HCT116 (cell line): Measurements from ENCODE around the gene CRACR2A. TPM values are rescaled to one million over a fixed set of nuclear protein-coding genes. Genes with fewer than 3 reads are reported as not detected.

Source experiments
- ATAC-seq: fragments of 200-7000 bp; cut with Tn5 transposase; 2 replicates; pipeline ENCODE4 v1.9.1; 2020; ENCODE audit warnings: mild to moderate bottlenecking, moderate library complexity
- BruUV-seq: library from RNA; stranded (reverse); fragments of 400-500 nt; replicated peaks from 2 replicates; lab custom pipeline; 2021; lab: Mats Ljungman, UMichigan
- CTCF ChIA-PET: fragments of 300-600 bp; sonication (Branson Sonifier 250); formaldehyde crosslinking; loops from one replicate; lab custom pipeline; 2021; ENCODE audit warnings: antibody characterized with exemption; lab: Charles Lee
- POLR2A ChIA-PET: fragments of 300-600, 350-600 bp; sonication (Branson Sonifier 250); formaldehyde crosslinking; loops from one replicate; lab custom pipeline; 2021; ENCODE audit warnings: antibody characterized with exemption; lab: Charles Lee
- RAD21 ChIA-PET, 2 experiments: fragments of 300-600 bp; sonication (Branson Sonifier 250); formaldehyde crosslinking; loops; one replicate each; lab custom pipeline; 2023; ENCODE audit warnings: low total read pairs in 2 of 2; ENCODE audit not compliant: uncharacterized antibody in 2 of 2, unreplicated experiment in 2 of 2, low non-redundant PET in 1 of 2; lab: Charles Lee
- DNase-seq: peaks from one replicate; pipeline ENCODE4 v3.0.0-alpha.2; 2010; ENCODE audit warnings: low read depth, low spot score
- H2AFZ ChIP-seq: fragments of 200-600 bp; shearing (Covaris generic), sonication (generic); 2 replicates; pipeline ENCODE4 v1.6.1; 2017; ENCODE audit warnings: low read depth, mixed run types, mixed read lengths, antibody characterized with exemption, low read length; ENCODE audit not compliant: poor library complexity, severe bottlenecking
- H3K27ac ChIP-seq: 2 replicates; pipeline ENCODE4 v1.5.1; 2012; ENCODE audit warnings: low read depth, low read length
- H3K27me3 ChIP-seq: fragments of 200-600 bp; sonication (generic); 2 replicates; pipeline ENCODE4 v1.6.1; 2016; ENCODE audit warnings: mixed run types, low read length, mixed read lengths; ENCODE audit not compliant: insufficient read depth
- H3K36me3 ChIP-seq, 2 experiments: fragments of 200-500 bp in 1 of 2; fragments of 200-600 bp in 1 of 2; sonication (Bioruptor generic) in 1 of 2; sonication (generic) in 1 of 2; 2 replicates each; pipeline versions ENCODE4 v1.5.1 to v1.6.1; 2014 to 2016; ENCODE audit warnings: low read length in 2 of 2, inconsistent platforms in 1 of 2, mixed read lengths in 1 of 2, mixed run types in 1 of 2; ENCODE audit not compliant: insufficient read depth in 2 of 2, control insufficient read depth in 1 of 2
- H3K4me1 ChIP-seq, 2 experiments: fragments of 200-600 bp in 1 of 2; sonication (generic) in 1 of 2; 2 replicates each; pipeline versions ENCODE4 v1.5.1 to v1.6.1; 2012 to 2017; ENCODE audit warnings: low read length in 2 of 2, inconsistent platforms in 1 of 2, mild to moderate bottlenecking in 1 of 2, mixed read lengths in 1 of 2, mixed run types in 1 of 2, moderate library complexity in 1 of 2; ENCODE audit not compliant: insufficient read depth in 2 of 2, control insufficient read depth in 1 of 2
- H3K4me2 ChIP-seq: fragments of 200-600 bp; sonication (generic); 2 replicates; pipeline ENCODE4 v1.6.1; 2017; ENCODE audit warnings: mixed run types, low read length, mixed read lengths
- H3K4me3 ChIP-seq, 2 experiments: fragments of 200-600 bp in 1 of 2; sonication (generic) in 1 of 2; replicated peaks in 1 of 2; 2 replicates each; pipeline ENCODE4 v1.5.1; 2011 to 2016; ENCODE audit warnings: low read length in 2 of 2, control low read depth in 1 of 2, low read depth in 1 of 2, mild to moderate bottlenecking in 1 of 2, mixed read lengths in 1 of 2, mixed run types in 1 of 2
- H3K79me2 ChIP-seq: fragments of 200-600 bp; sonication (generic); 2 replicates; pipeline ENCODE4 v1.6.1; 2017; ENCODE audit warnings: mild to moderate bottlenecking, mixed run types, low read length, moderate library complexity, mixed read lengths; ENCODE audit not compliant: insufficient read depth
- H3K9ac ChIP-seq: fragments of 200-600 bp; sonication (generic); 2 replicates; pipeline ENCODE4 v1.6.1; 2016; ENCODE audit warnings: low read length, mixed read lengths
- H3K9me2 ChIP-seq: fragments of 200-600 bp; sonication (generic), shearing (Covaris generic); 2 replicates; pipeline ENCODE4 v1.6.1; 2017; ENCODE audit warnings: mixed run types, mild to moderate bottlenecking, moderate library complexity; ENCODE audit not compliant: insufficient read depth
- H3K9me3 ChIP-seq, 2 experiments: fragments of 200-500 bp in 1 of 2; fragments of 200-600 bp in 1 of 2; sonication (Bioruptor generic) in 1 of 2; sonication (generic) in 1 of 2; 2 replicates each; pipeline ENCODE4 v1.6.1; 2014 to 2017; ENCODE audit warnings: low read length in 2 of 2, mixed read lengths in 2 of 2, inconsistent platforms in 1 of 2, low read depth in 1 of 2, mild to moderate bottlenecking in 1 of 2, mixed run types in 1 of 2, moderate library complexity in 1 of 2; ENCODE audit not compliant: control insufficient read depth in 1 of 2, insufficient read depth in 1 of 2
- H4K20me1 ChIP-seq: fragments of 200-600 bp; sonication (generic), shearing (Covaris generic); 2 replicates; pipeline ENCODE4 v1.6.1; 2017; ENCODE audit warnings: mixed run types, mild to moderate bottlenecking, moderate library complexity; ENCODE audit not compliant: insufficient read depth
- CBX3 ChIP-seq: IDR thresholded peaks from 2 replicates; pipeline ENCODE4 v1.6.1; 2012; ENCODE audit warnings: low read depth
- CEBPB ChIP-seq: IDR thresholded peaks from 2 replicates; pipeline ENCODE4 v1.6.1; 2012; ENCODE audit warnings: low read depth
- EZH2 ChIP-seq: fragments of 200-600 bp; sonication (generic); IDR thresholded peaks from 2 replicates; pipeline ENCODE4 v1.6.1; 2017; ENCODE audit warnings: antibody characterized with exemption, mixed run types
- EZH2phosphoT487 ChIP-seq: fragments of 200-600 bp; IDR thresholded peaks from 2 replicates; pipeline ENCODE4 v1.6.1; 2018; ENCODE audit warnings: antibody characterized with exemption, borderline replicate concordance
- FOSL1 ChIP-seq: IDR thresholded peaks from 2 replicates; pipeline ENCODE4 v1.6.1; 2012; ENCODE audit warnings: low read depth
- JUND ChIP-seq: IDR thresholded peaks from 2 replicates; pipeline ENCODE4 v1.6.1; 2012
- POLR2A ChIP-seq: IDR thresholded peaks from 2 replicates; pipeline ENCODE4 v1.7.0; 2011; ENCODE audit warnings: borderline replicate concordance; ENCODE audit not compliant: insufficient read depth, insufficient read length; ENCODE audit errors: extremely low read depth
- RAD21 ChIP-seq: IDR thresholded peaks from 2 replicates; pipeline ENCODE4 v1.6.1; 2012; ENCODE audit warnings: low read depth, mild to moderate bottlenecking
- SP1 ChIP-seq: IDR thresholded peaks from 2 replicates; pipeline ENCODE4 v1.6.1; 2012; ENCODE audit warnings: low read depth
- SRF ChIP-seq: IDR thresholded peaks from 2 replicates; pipeline ENCODE4 v1.6.1; 2012; ENCODE audit warnings: low read depth
- TCF7L2 ChIP-seq: IDR thresholded peaks from 2 replicates; pipeline ENCODE4 v1.7.0; 2011; ENCODE audit warnings: borderline replicate concordance, inconsistent platforms; ENCODE audit not compliant: insufficient read depth, insufficient read length; ENCODE audit errors: extremely low read depth
- YY1 ChIP-seq: IDR thresholded peaks from 2 replicates; pipeline ENCODE4 v1.6.1; 2011; ENCODE audit warnings: low read length, low read depth, moderate library complexity, mild to moderate bottlenecking; ENCODE audit not compliant: insufficient replicate concordance; ENCODE audit errors: extremely low read depth
- ZFX ChIP-seq: fragments of 450-650 bp; IDR thresholded peaks from 2 replicates; pipeline ENCODE4 v1.6.1; 2017
- ZNF274 ChIP-seq: fragments of 200-500 bp; sonication (Bioruptor generic); IDR thresholded peaks from 2 replicates; pipeline ENCODE4 v1.6.1; 2014; ENCODE audit warnings: mild to moderate bottlenecking, low read depth, low read length, inconsistent platforms
- intact Hi-C: fragments of 100-400 bp; cut with micrococcal nuclease; formaldehyde crosslinking; loops from 2 replicates; pipeline ENCODE4 v1.10.0; 2022
- total RNA-seq: library from RNA; stranded (reverse); gene quantifications from one replicate; pipeline ENCODE4 v1.2.1, GENCODE V29; 2021; ENCODE audit not compliant: unreplicated experiment
- TF ChIP-seq, protein P1 (sequence below): IDR thresholded peaks from 2 replicates; pipeline ENCODE4 v1.6.1; 2011; ENCODE audit warnings: mild to moderate bottlenecking, low read length, moderate library complexity; ENCODE audit not compliant: insufficient replicate concordance; ENCODE audit errors: extremely low read depth
- TF ChIP-seq, protein P2 (sequence below): IDR thresholded peaks from 2 replicates; pipeline ENCODE4 v1.6.1; 2012
- TF ChIP-seq, protein P3 (sequence below), 3 experiments: fragments of 200-600 bp in 1 of 3; sonication (generic) in 1 of 3; IDR thresholded peaks in 2 of 3; conservative IDR thresholded peaks in 1 of 3; 2 replicates each; pipeline ENCODE4 v1.5.1; 2012 to 2017; ENCODE audit warnings: low read depth in 2 of 3, low read length in 2 of 3, antibody characterized with exemption in 1 of 3, borderline replicate concordance in 1 of 3, control low read depth in 1 of 3, mild to moderate bottlenecking in 1 of 3, mixed read lengths in 1 of 3, mixed run types in 1 of 3, moderate library complexity in 1 of 3; ENCODE audit not compliant: insufficient read depth in 1 of 3

CRACR2A gene
- total RNA-seq, 1 experiment from 2014 or later: 18.4 TPM

DNA sequence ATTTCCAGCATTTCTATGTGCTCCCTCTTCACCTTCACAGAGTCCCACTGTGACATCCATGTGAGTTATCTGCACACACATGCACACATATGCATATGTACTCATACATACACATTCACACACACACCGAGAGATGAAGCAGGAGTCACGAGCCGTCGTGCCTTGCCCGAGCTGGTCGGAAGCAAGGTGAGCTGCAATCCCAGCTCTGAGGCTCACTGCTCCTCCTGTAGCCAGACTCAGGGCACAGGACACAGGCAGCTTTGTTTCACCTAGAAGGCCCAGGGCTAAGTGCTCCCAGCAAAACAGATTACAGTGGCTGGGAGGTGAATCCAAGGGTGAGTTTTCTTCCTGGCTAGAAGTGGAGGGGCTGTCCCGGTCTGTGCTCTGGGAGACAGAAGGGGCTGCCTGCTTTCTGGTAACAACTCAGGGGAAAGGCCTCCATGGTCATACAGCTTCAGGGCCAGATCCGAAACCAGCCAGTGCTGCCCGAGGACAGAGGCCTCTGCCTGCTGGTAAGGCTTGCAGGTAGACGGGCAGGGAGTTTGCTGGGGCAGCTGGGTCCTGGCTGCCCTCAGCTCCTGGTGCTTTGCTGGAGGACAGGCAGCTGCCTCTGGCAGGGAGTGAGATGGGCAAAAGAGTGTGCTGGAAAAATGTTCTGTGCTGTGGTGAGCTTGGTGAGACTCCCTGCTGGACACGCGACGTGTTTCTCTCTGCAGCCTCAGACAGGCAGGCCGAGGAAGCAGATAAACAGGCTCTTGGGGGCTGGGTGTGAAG is 123.7 kb downstream of the CRACR2A start:
- H3K9me3 ChIP-seq: no peaks in the 10 kb centered on the region
- H2AFZ ChIP-seq: no peak overlapping the region
- no peaks in the 10 kb centered on the region for H3K9me2 ChIP-seq
- no TSS peak for BruUV-seq
- intact Hi-C loops: no loop called here
- no peak for ATAC-seq
- no peak for DNase-seq
- POLR2A ChIA-PET: no interaction called here
- no peak overlapping the region for H3K27ac ChIP-seq
- TF ChIP-seq JUND (no peak), ZNF274 (no peak), TCF7L2 (no peak), EZH2phosphoT487 (no peak), ZFX (no peak), POLR2A (no peak)
- no peak overlapping the region for H3K4me3 ChIP-seq
- no peak overlapping the region for H3K4me2 ChIP-seq
- H3K36me3 ChIP-seq: peaks cover 2 to 4% of the 10 kb centered on the region in 2 experiments; a peak in 2 of 4 replicates
- no peaks in the 10 kb centered on the region for H3K4me1 ChIP-seq
- no peaks in the 10 kb centered on the region for H3K27me3 ChIP-seq
- H3K79me2 ChIP-seq: no peaks in the 10 kb centered on the region
- no peak overlapping the region for H3K9ac ChIP-seq
- RAD21 ChIA-PET: no interaction called here
- CTCF ChIA-PET: no interaction called here
- H4K20me1 ChIP-seq: no peaks in the 10 kb centered on the region

DNA sequence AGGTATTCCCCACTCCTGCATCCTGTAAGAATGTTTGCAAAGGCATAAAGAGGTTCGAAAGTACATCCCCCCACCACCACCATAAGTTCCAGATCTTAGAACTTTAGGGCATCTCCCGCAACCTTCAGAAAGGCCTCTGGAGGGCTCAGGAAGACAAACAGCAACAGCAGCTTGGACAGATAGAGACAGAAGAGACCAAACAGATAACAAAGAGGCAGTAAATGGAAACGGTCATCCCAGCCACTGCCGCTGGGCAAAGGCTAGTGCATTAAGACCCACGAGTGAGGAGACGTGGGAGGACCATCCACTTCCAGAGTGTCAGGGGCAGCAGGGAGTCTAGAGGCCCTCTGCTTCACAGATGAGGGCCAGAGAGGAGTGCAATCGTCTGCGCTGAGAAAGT is 124.3 kb downstream of the CRACR2A start:
- intact Hi-C loops: no loop called here
- CTCF ChIA-PET: no interaction called here
- TF ChIP-seq, protein P1, sequence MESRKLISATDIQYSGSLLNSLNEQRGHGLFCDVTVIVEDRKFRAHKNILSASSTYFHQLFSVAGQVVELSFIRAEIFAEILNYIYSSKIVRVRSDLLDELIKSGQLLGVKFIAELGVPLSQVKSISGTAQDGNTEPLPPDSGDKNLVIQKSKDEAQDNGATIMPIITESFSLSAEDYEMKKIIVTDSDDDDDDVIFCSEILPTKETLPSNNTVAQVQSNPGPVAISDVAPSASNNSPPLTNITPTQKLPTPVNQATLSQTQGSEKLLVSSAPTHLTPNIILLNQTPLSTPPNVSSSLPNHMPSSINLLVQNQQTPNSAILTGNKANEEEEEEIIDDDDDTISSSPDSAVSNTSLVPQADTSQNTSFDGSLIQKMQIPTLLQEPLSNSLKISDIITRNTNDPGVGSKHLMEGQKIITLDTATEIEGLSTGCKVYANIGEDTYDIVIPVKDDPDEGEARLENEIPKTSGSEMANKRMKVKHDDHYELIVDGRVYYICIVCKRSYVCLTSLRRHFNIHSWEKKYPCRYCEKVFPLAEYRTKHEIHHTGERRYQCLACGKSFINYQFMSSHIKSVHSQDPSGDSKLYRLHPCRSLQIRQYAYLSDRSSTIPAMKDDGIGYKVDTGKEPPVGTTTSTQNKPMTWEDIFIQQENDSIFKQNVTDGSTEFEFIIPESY: no peak
- TF ChIP-seq EZH2phosphoT487: no peak
- TF ChIP-seq RAD21: no peak
- no peak for TF ChIP-seq CBX3
- TF ChIP-seq POLR2A: no peak
- TF ChIP-seq ZNF274: no peak
- no peak for TF ChIP-seq SP1
- no peak for TF ChIP-seq EZH2
- no peak for TF ChIP-seq ZFX
- no peak for TF ChIP-seq CEBPB
- TF ChIP-seq SRF: no peak
- no peak for TF ChIP-seq YY1
- TF ChIP-seq FOSL1: no peak
- TF ChIP-seq, protein P2, sequence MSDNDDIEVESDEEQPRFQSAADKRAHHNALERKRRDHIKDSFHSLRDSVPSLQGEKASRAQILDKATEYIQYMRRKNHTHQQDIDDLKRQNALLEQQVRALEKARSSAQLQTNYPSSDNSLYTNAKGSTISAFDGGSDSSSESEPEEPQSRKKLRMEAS: no peak
- TF ChIP-seq, protein P3, sequence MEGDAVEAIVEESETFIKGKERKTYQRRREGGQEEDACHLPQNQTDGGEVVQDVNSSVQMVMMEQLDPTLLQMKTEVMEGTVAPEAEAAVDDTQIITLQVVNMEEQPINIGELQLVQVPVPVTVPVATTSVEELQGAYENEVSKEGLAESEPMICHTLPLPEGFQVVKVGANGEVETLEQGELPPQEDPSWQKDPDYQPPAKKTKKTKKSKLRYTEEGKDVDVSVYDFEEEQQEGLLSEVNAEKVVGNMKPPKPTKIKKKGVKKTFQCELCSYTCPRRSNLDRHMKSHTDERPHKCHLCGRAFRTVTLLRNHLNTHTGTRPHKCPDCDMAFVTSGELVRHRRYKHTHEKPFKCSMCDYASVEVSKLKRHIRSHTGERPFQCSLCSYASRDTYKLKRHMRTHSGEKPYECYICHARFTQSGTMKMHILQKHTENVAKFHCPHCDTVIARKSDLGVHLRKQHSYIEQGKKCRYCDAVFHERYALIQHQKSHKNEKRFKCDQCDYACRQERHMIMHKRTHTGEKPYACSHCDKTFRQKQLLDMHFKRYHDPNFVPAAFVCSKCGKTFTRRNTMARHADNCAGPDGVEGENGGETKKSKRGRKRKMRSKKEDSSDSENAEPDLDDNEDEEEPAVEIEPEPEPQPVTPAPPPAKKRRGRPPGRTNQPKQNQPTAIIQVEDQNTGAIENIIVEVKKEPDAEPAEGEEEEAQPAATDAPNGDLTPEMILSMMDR (IDR thresholded peaks at IDR 0.05 in 2 of 3, conservative IDR thresholded peaks at IDR 0.05 in 1 of 3; ENCODE audit: borderline replicate concordance in 1 of 3, insufficient read depth in 1 of 3, low read depth in 2 of 3, low read length in 2 of 3): no peak

More for the DNA sequence above, 124.3 kb downstream of the CRACR2A start:
- Histone ChIP-seq H3K4me3 (no peak overlapping the region), H3K9me3 (no peaks in the 10 kb centered on the region), H3K9me2 (no peaks in the 10 kb centered on the region), H3K4me2 (no peak overlapping the region), H3K4me1 (no peaks in the 10 kb centered on the region), H4K20me1 (no peaks in the 10 kb centered on the region), H2AFZ (no peak overlapping the region), H3K9ac (no peak overlapping the region), H3K79me2 (no peaks in the 10 kb centered on the region), H3K36me3 (peaks cover 2 to 4% of the 10 kb centered on the region in 2 experiments; a peak in 2 of 4 replicates), H3K27me3 (no peaks in the 10 kb centered on the region), H3K27ac (no peak overlapping the region)
- POLR2A ChIA-PET: no interaction called here
- DNase-seq: no peak
- no peak for ATAC-seq
- BruUV-seq: no TSS peak
- RAD21 ChIA-PET: no interaction called here
